ENCODE measurements around the gene PRRT1B.

PRRT1B gene

DNA sequence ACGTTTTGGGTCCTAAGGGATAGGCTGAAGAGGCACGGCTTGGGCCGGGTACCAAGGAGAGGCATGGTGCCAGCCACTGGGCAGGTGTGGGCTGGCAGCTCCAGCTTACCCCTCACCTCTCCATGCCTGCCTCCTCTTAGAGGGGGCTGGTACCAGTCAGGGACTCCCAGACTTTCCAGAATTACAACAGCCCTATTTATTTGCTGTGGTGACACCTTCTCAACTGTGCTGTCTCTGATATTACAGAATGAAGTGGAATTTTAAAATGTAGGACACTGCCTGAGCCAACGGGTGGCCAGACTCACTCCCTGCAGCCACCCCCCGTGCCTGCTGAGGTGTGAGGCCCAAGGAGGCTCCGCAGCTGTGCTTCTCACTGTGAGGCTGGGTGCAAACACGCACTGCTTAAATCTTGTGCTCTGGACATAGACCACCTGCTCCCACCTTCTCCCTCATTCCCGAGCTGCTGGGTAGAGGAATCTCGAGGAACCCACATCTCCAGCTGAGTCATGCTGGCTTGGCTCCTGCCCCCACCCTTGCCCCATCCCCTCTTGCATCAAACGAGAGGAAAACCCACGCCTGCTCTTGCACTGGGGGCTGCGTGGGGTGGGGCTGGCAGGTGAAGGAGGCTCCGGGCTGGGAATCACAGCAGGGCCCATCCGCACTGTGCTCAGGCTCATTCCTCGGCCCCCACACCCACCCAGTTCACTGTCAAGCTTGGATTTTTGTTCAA is 47.9 kb downstream of the PRRT1B start:
- no peak for TF ChIP-seq EZH2phosphoT487 (conservative IDR thresholded peaks at IDR 0.05; ENCODE audit: low read length)
- TF ChIP-seq, protein P1, sequence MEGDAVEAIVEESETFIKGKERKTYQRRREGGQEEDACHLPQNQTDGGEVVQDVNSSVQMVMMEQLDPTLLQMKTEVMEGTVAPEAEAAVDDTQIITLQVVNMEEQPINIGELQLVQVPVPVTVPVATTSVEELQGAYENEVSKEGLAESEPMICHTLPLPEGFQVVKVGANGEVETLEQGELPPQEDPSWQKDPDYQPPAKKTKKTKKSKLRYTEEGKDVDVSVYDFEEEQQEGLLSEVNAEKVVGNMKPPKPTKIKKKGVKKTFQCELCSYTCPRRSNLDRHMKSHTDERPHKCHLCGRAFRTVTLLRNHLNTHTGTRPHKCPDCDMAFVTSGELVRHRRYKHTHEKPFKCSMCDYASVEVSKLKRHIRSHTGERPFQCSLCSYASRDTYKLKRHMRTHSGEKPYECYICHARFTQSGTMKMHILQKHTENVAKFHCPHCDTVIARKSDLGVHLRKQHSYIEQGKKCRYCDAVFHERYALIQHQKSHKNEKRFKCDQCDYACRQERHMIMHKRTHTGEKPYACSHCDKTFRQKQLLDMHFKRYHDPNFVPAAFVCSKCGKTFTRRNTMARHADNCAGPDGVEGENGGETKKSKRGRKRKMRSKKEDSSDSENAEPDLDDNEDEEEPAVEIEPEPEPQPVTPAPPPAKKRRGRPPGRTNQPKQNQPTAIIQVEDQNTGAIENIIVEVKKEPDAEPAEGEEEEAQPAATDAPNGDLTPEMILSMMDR (IDR thresholded peaks at IDR 0.05; ENCODE audit: insufficient read depth, low read length, poor library complexity, severe bottlenecking): no peak
- H2AFZ ChIP-seq (ENCODE audit: low read depth, low read length, severe bottlenecking): no peak overlapping the region
- H3K4me2 ChIP-seq (ENCODE audit: low read depth, low read length, poor library complexity, severe bottlenecking): no peak overlapping the region
- no peaks in the 10 kb centered on the region for H3F3A ChIP-seq (ENCODE audit: insufficient read depth)
- no peaks in the 10 kb centered on the region for H4K20me1 ChIP-seq (ENCODE audit: low read depth, low read length)
- H3K9ac ChIP-seq (ENCODE audit: low read length): no peak overlapping the region
- H3K79me2 ChIP-seq (ENCODE audit: insufficient read depth, low read length): no peaks in the 10 kb centered on the region
- no peaks in the 10 kb centered on the region for H3K36me3 ChIP-seq (ENCODE audit: low read length)
- H3K9me2 ChIP-seq (replicated peaks; ENCODE audit: insufficient read depth, low read length): no peaks in the 10 kb centered on the region
- H3K4me3 ChIP-seq (ENCODE audit: insufficient read depth, low read length, poor library complexity, severe bottlenecking): no peak overlapping the region
- no peaks in the 10 kb centered on the region for H3K9me3 ChIP-seq (ENCODE audit: insufficient read depth, low read length)
- no peaks in the 10 kb centered on the region for H3K27me3 ChIP-seq (ENCODE audit: low read length)
- H3K27ac ChIP-seq (ENCODE audit: low read depth, low read length): no peak overlapping the region

DNA sequence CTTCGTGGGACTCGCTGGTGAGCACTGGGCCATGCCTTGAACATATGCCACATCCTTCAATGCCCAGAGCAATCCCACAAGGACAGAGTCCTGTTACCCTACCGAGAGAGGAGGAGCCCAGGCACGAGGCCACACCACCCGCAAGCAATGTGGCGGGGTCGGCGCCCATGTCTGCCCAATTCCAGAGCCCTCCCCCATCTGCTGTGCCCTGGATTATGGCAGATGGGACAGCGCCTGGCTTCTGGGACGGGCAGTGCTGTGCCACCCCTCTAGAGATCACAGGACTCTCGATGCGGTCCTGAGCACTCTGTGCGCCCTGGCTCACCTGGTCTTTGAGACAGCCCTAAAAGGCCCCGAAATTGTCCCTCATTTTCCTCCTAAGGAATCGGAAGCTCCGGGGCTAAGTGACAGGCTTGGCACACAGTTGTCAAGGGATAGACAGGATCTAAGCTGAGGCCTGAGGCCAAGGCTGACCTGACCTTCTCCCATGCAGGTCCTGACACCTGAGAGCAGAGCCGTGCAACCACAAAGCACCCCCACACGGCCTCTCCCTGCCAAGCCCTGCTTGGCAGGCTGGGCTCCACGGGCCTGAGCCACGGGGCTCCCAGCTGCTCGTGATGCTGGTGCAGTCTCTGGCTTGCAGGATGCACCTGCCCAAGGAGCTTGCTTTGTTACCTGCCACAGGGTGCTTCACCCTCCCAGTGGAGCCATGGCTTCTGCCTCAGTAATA is 48.8 kb downstream of the PRRT1B start:
- Histone ChIP-seq H3K9ac (ENCODE audit: low read length) (no peak overlapping the region), H3K27me3 (ENCODE audit: low read length) (no peaks in the 10 kb centered on the region), H3K9me3 (ENCODE audit: insufficient read depth, low read length) (no peaks in the 10 kb centered on the region), H3K4me3 (ENCODE audit: insufficient read depth, low read length, poor library complexity, severe bottlenecking) (no peak overlapping the region), H4K20me1 (ENCODE audit: low read depth, low read length) (no peaks in the 10 kb centered on the region), H3K27ac (ENCODE audit: low read depth, low read length) (no peak overlapping the region), H3F3A (ENCODE audit: insufficient read depth) (no peaks in the 10 kb centered on the region), H3K36me3 (ENCODE audit: low read length) (no peaks in the 10 kb centered on the region), H3K79me2 (ENCODE audit: insufficient read depth, low read length) (no peaks in the 10 kb centered on the region), H2AFZ (ENCODE audit: low read depth, low read length, severe bottlenecking) (no peak overlapping the region), H3K4me2 (ENCODE audit: low read depth, low read length, poor library complexity, severe bottlenecking) (no peak overlapping the region), H3K9me2 (replicated peaks; ENCODE audit: insufficient read depth, low read length) (no peaks in the 10 kb centered on the region)
- TF ChIP-seq, protein P1 (IDR thresholded peaks at IDR 0.05; ENCODE audit: insufficient read depth, low read length, poor library complexity, severe bottlenecking): no peak
- TF ChIP-seq EZH2phosphoT487 (conservative IDR thresholded peaks at IDR 0.05; ENCODE audit: low read length): no peak

DNA sequence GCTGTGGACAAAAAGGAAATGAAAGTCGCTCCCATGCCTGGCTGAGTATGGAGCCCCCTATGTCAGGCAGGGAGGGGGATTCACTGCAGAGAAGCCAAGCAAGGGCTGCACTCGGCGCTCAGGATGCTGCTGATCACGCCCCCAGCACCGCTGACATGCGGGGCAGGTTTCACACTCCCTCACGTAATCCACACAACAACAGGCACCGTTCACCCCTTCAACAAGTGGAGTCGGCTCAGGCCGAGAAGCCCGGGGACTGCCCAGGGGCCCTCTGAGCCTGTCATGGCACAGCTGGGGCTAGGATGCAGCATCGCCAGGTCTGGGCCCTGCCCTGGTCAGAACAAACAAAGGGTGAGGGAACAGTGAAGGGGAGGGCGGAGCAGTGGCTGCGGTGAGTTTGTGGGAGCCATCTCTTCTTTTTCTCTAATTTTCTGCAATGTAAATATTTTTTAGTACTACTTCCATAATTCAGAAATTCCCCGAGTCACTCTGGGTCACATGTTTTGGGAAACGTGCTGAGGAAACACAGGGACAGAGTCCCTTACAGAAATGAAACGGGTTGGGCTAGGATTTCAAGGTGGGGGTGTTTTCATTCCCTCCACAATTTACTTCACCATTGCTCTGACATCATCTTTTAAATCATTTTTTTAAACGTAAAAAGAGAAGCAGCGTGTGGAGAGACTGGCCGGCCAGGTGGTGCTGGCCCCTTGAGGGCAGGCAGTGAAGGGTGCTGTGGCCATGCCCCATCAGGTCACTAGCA is 49.8 kb downstream of the PRRT1B start:
- Histone ChIP-seq H3K36me3 (ENCODE audit: low read length) (no peaks in the 10 kb centered on the region), H3K4me3 (ENCODE audit: insufficient read depth, low read length, poor library complexity, severe bottlenecking) (no peak overlapping the region), H3K9ac (ENCODE audit: low read length) (no peak overlapping the region)

More for the DNA sequence above, 49.8 kb downstream of the PRRT1B start:
- Histone ChIP-seq H3K27ac (ENCODE audit: low read depth, low read length) (no peak overlapping the region), H3K9me2 (replicated peaks; ENCODE audit: insufficient read depth, low read length) (no peaks in the 10 kb centered on the region), H4K20me1 (ENCODE audit: low read depth, low read length) (no peaks in the 10 kb centered on the region), H3F3A (ENCODE audit: insufficient read depth) (no peaks in the 10 kb centered on the region), H3K79me2 (ENCODE audit: insufficient read depth, low read length) (no peaks in the 10 kb centered on the region), H3K27me3 (ENCODE audit: low read length) (no peaks in the 10 kb centered on the region), H2AFZ (ENCODE audit: low read depth, low read length, severe bottlenecking) (no peak overlapping the region), H3K9me3 (ENCODE audit: insufficient read depth, low read length) (no peaks in the 10 kb centered on the region), H3K4me2 (ENCODE audit: low read depth, low read length, poor library complexity, severe bottlenecking) (no peak overlapping the region)
- TF ChIP-seq, protein P1 (IDR thresholded peaks at IDR 0.05; ENCODE audit: insufficient read depth, low read length, poor library complexity, severe bottlenecking): no peak
- TF ChIP-seq EZH2phosphoT487 (conservative IDR thresholded peaks at IDR 0.05; ENCODE audit: low read length): no peak
